Non-pigmented ciliary epithelial cell (primary cell): ENCODE results near the gene SERTAD4.
"Not testable (repeated sequence)": the region's sequence is repeated elsewhere in the genome, so short reads cannot be mapped to it uniquely, and the experiment has no call there.

Experiments
- DNase-seq: peaks from one replicate; pipeline ENCODE4 v3.0.0-alpha.2; 2010; ENCODE audit warnings: low read depth

Gene SERTAD4

GRCh38 chr1:210260096-210260495 lies 27.5 kb downstream of the SERTAD4 start:
- DNase-seq = no peak

DNA sequence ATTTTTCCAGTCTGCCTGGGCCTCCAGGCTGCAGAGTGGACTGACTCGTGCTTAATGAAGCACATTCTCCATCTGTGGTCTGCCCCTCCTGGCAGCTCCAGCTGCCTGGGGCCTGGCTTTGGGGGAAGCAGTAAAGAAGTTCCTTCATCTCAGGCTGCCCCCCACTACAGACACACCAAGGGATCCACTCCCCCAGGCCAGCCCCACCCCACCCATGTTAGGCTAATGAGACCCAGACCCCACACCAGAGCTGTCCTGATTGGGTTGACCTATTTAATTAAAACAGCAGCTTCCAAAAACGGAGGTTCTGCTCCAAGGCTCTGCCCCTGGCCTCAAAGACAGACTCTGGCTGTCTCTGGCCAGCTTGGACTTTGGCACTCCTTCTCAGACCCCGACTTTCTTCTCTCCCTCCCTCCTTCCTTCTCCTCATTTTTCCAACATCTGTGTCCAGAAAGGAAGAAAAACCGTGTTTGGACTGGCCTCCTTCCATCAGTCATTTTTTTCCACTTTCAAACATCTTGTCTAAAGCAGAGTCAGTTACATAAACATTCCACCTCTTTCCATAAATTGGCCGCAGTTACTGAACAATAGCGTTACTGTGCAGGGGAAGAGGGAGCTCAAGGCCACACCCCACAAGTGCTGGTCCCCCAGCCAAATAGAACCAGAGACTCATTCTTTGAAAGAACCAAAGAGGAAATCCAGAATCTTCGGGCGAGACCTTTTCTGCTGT lies 29.7 kb downstream of the SERTAD4 start:
- DNase-seq = no peak

DNA sequence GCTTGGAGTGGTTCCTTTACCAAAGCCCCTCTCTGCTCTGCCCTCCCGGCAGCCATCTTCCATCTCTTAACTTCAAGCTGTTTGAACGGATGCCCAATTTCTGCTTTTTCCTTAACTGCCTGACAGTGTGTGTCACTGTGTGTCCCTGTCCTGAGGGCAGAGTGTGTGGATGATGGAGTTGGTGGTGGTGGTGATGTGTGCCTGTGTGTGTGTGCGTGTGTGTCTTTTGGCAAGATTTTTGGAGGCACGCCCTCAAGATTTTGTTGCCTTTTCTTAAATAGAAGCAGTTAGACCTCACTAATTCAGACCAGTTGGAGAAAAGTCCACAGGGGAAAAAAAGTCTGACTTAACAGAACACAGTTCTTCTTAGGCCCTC lies 30.3 kb downstream of the SERTAD4 start:
- DNase-seq = no peak

- DNase-seq = no peak
Measured at GRCh38 chr1:210263963-210264362, 31.4 kb downstream of the SERTAD4 start.

- DNase-seq = no peak
Measured at GRCh38 chr1:210264496-210265380, 32.1 kb downstream of the SERTAD4 start.

- DNase-seq = not testable (repeated sequence)
Measured at GRCh38 chr1:210265392-210265955, 32.9 kb downstream of the SERTAD4 start.

DNA sequence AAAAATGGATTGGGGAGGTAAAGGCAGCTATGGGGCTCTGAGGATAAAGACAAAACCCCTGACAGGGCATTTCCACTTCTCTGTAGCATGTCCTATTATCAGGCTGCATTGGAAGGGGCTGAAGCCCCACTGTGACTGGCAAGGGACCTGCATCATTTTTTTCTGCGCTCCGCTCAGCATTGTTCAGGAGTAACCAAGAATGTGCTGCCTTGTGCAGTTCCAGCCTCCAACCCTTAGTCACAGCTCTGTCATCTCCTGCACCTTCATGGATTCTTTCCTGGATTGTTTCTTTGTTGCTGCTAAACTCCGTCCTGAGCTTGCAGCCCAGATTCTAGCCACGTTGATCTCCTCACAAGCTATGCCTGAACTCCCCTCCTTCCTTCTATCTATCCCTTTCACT lies 37.4 kb downstream of the SERTAD4 start:
- no peak for DNase-seq

DNA sequence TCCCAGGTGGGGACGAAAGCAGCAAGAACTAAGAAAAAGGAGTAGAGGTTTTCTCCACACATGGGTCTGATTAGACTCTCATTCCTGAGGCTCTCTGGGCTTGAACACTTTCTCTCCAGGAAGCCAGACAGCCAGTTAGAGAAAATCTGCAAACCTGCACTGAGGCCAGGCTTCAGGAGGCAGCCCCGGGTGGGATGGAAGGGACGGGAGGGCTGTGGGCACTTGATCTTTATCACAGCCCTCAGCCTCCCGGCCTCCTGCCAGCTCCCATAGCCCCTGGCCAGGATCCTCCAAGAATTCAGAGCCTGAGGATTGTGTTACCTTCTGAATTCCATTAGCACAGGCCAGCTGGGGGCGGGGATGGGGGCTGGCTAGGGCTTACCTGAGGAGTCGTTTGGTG lies 40.1 kb downstream of the SERTAD4 start:
- no peak for DNase-seq

- no peak for DNase-seq
Measured at GRCh38 chr1:210280221-210280620, 47.6 kb downstream of the SERTAD4 start.

DNA sequence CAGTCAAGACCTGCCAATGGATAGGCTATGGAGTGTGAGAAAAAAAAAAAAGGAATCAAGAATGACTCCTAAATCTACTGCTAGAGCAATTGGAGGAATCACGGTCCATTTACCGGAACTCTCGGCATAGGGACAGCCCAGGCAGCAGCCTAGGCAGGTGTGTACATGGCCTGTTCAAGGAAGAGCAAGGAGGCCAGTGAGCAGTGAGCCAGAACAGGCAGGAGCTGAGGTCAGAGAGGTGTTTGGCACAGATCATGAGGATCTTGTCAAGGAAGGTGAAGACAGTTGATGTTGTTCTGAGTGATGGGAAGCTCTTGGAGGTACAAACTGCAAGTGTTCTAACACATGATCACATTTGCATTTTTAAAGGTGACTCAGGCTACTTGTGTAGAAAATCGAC lies 55.5 kb downstream of the SERTAD4 start:
- DNase-seq = no peak

DNA sequence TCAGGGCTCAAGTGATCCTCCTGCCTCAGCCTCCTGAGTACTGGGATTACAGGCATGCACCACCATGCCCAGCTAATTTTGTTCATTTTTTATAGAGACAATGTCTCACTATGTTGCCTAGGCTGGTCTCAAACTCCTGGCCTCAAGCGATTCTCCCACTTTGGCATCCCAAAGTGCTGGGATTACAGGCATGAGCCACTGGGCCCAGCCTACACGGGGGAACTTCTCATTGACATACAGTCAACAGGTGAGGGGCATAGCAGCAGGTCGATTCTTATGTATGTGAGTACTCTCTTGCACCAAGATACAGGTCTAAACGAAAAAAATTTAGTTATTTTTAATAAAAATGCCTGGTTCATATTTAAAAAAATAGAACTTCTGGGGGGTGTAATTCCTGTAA lies 56.7 kb downstream of the SERTAD4 start:
- DNase-seq = no peak

GRCh38 chr1:210291081-210291764 lies 58.6 kb downstream of the SERTAD4 start:
- no peak for DNase-seq

DNA sequence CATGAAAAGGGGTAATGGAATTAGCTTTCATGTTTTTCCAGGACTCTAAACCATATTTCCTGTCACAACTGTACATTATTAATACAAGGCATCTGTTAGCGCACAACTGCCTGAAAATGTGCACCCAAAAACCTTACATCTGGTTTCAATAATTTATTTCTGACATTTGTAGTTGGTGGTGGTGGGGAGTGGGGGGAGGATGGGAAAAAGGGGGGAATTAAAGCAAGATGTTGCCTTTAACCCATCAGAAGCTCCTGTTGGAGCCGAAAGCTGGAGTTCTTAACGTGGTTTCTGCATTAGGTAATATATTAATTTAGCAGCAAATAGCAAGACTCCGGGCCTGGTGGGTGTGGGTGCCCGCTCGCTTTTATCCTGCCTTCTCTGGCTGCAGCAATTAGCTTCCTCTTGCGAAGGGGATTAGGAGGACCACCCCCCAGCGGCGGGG lies 59.2 kb downstream of the SERTAD4 start:
- DNase-seq = no peak

DNA sequence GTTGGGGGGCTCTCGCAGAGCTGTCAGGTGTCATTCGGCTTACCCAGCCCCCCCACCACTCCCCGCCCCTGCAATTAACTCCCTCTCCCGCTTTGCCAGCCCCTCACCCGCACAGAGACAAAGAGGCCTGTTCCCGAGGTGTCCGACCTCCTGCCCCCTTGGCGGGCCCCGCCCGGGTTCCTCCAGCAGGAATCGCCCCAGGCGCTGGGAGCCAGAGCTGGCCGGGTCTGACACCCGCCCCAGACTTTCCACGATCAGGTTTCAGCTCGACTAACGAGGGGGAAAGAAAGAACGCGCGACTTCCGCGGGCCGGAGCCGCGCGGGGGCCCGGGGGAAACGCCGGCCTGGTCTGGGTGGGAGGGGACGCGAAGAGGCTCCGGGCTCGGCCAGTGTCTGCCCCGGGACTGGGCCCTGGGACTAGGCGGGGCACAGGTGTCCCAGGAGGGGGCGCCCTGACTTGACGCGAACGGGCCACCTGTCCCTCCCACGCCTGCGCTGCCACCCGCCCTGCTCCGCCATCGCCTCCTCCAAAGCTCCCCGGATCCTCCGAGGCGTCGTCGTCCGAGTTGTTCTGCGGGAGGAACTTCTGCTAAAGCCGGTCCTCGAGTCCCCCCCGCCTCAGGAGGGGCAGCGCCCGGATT lies 59.8 kb downstream of the SERTAD4 start:
- no peak for DNase-seq

- no peak for DNase-seq
Measured at GRCh38 chr1:210293171-210293607, 60.6 kb downstream of the SERTAD4 start.

DNA sequence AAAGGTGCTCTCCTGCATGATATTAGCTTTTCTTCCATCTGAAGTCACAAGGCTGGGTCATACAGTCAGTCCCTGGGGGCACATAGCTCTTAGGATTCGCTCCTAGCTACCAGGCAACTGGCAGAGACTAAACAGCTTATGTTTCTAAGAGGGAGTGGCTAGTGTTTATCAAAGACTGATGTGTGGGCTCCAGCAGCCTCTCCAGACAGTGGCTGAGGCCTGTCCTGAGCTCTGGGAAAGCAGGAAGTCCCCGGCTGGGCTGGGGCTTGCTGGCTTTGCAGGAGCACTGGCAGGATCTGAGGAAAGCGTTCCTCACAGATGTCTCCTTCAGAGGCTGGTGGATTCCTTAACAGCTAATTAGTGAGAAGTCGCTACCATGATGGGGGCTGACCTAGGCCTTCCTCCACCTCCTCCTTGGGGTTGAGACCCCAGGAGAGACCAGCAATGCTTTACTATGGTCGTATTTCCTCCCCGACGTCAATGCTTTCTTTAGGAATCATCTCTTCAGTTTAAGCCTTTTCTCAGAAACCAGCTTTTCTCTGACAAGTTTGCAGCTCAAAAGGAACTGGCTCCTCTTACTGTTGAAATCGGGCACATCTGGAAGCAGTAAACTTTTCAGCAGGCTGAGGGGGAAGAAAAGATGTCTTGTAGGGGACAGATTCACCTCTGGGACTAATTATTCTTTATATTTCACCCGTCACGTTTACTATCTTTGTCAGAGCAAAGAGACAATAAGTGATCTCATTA lies 62.6 kb downstream of the SERTAD4 start:
- DNase-seq = no peak
